GM21825 (cell line): Measurements from ENCODE around the gene EIF4B.
"Not testable (repeated sequence)": the region's sequence is repeated elsewhere in the genome, so short reads cannot be mapped to it uniquely, and the experiment has no call there.

Experiments
- ATAC-seq: cut with Tn5 transposase; IDR thresholded peaks from one replicate; pipeline ENCODE4 v1.9.1; 2021; ENCODE audit warnings: mild to moderate bottlenecking, moderate library complexity; ENCODE audit not compliant: unreplicated experiment

EIF4B gene

GRCh38 chr12:52993558-52993869 lies 12.7 kb upstream of the EIF4B start:
- ATAC-seq, result no peak

DNA sequence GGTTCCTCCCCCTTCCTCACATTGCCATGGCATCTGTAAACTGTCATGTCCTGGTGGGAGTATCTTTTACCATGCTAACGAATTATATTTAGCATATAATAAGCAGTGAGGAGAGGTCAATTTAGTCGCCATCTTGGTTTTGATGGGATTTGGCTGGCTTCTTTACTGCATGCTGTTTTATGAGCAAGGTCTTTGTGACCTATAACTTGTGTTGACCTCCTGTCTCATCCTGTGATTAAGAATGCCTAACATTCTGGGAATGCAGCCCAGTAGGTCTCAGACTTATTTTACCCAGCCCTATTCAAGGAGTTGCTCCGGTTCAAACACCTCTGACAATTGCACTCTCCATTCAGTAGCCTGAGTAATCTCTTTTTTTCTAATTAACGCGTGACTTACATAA lies 2.1 kb upstream of the EIF4B start:
- ATAC-seq, result no peak

DNA sequence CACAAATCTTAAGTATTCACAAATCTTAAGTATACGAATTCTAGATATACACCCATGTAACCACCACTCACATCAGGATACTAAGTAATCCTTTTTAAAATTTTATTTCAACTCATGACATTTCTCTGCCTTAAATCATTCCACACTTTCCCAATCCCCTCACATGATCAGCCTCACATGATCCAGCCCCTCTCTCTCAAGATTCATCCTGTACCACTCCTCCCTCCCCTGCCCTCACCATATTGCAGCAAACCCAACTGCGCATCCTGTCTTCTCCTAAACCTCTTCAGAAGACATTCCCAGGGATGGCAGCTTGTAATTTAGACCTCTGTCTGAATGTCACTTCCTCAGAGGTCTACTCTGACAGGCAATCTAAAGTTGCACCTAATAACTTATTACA lies 1.7 kb upstream of the EIF4B start:
- no peak for ATAC-seq

DNA sequence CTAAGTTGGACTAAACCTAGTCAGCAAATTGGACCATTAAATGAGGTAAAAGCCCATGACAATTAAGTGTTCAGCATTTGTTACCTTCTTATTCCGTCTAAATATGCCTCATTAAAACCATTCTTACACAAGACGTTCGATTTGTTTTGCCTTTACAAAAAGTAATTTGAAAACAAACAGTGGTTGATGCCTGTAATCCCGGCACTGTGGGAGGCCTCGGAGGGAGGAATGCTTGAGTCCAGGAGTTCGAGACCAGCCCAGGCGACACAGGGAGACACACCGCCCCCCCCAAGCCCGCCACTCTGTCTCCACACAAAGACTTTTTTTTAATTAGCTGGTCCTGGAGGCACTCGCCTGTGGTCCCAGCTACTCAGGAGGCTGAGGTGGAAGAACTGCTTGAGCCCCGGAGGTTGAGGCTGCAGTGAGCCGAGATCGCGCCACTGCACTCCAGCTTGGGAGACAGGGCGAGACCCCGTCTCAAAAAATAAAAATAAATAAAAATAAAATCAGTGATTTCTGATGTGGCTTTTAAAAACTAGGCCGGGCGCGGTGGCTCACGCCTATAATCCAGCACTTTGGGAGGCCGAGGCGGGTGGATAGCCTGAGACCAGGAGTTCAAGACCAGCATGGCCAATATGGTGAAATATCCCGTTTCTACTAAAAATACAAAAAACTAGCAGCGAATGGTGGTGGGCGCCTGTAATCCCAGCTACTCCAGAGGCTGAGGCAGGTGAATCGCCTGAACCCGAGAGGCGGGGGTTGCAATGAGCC lies 856 bp upstream of the EIF4B start:
- no peak for ATAC-seq

DNA sequence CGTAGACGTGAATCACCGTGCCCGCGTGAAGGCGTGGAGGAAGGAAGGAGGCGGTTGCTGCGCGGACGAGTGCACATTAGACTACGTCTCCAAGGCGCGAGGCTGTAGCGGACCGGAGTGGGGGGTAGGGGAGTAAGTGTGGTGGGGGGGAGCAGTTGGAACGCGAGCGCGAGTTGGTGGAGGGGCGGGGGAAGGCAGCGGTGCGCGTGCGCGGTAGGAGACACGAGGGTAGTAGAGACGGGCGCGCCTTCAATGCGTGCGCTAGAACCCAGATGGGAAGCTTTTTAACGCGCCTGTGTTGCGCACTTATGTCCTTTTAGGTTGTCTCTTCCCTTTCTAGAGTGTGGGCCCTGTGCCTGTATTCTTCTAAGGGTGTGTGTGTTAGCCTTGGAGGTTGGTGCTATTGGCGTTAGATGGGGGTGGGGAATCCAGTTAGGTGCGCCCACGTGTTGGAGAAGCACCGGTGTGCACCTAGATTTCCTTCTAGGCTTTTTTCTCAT lies 604 bp downstream of the EIF4B start:
- no peak for ATAC-seq

- no peak for ATAC-seq
Measured at GRCh38 chr12:53007343-53007742, 1.1 kb downstream of the EIF4B start.

- ATAC-seq, result not testable (repeated sequence)
Measured at GRCh38 chr12:53008760-53009159, 2.5 kb downstream of the EIF4B start.

DNA sequence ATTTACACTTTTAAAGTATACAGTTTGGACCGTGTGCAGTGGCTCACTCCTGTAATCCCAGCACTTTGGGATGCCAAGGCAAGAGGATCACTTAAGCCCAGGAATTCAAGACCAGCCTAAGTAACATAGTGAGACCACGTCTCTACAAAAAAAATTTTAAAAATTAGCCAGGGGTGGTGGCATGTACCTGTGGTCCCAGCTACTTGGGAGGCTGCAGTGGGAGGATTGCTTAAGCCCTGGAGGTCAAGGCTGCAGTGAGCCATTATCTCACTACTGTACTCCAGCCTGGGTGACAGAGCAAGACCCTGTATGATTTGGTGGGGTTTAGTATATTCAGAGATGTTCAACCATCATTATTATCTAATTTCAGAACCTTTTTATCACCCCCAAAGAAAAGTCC lies 4.7 kb downstream of the EIF4B start:
- no peak for ATAC-seq

GRCh38 chr12:53011889-53012288 lies 5.6 kb downstream of the EIF4B start:
- ATAC-seq, result no peak

GRCh38 chr12:53012928-53013327 lies 6.7 kb downstream of the EIF4B start:
- no peak for ATAC-seq

GRCh38 chr12:53014709-53015108 lies 8.5 kb downstream of the EIF4B start:
- ATAC-seq, result no peak

DNA sequence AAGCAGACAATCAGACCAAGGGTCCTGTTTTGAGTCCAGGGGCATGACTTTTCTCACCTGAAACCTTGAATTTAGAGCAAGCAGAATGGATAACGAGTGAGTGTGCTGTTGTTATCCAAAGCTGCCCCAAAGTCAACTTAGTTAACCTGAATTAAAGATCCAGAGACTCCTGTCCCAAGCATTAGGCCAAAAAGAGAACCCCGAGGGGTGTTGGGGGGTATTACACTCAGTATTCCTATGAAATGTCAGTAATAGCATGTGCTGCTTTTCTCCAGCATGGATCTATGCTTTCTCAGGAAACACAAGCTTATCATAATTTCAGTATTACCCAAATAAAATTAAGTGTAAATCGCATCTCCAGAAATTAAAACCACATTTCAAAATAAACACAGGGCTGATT lies 19.0 kb downstream of the EIF4B start:
- ATAC-seq, result no peak

GRCh38 chr12:53027014-53027413 lies 20.8 kb downstream of the EIF4B start:
- ATAC-seq, result not testable (repeated sequence)

DNA sequence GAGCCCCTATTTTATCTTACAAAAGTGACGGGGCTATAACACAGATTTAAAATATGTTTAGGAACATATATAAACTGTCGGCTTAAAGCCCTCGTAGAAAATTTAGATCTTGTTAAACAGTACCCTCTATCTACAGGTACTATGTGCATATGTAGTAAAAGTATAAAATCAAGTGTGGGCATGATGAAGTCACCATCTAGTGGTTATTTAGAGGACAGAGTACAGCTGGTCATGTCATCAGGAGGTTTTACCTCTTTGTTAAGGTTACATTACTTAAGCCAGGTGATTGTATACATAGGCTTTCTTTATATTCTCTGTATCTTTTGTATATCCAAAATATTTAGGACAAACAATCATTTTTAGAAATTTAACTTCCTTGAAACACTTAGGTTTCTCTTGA lies 25.4 kb downstream of the EIF4B start:
- no peak for ATAC-seq

DNA sequence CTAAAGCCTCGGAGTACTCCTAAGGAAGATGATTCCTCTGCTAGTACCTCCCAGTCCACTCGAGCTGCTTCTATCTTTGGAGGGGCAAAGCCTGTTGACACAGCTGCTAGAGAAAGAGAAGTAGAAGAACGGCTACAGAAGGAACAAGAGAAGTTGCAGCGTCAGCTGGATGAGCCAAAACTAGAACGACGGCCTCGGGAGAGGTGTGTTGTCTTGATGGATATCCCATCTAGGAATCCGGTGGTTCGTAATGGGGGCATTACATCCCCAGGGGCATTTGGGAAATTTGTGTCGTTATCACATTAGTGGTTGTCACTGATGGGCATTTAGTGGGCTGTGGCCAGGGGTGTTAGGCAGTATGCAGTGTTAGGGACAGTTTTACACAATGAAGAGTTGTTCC lies 27.6 kb downstream of the EIF4B start:
- not testable (repeated sequence) for ATAC-seq

DNA sequence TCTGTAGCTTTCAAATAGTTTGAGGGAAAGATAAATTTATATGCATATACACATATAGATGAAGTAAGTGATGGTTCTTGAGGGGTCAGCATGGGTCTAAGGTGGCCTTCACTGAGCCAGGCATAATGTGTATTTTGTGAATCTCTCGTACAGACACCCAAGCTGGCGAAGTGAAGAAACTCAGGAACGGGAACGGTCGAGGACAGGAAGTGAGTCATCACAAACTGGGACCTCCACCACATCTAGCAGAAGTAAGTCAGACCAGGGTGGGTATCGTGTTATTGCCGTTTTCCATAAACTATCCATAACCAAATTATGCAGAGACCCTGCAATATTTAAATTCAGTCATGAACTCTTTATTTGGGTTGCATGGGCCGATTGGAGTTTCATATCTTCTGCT lies 28.2 kb downstream of the EIF4B start:
- no peak for ATAC-seq

DNA sequence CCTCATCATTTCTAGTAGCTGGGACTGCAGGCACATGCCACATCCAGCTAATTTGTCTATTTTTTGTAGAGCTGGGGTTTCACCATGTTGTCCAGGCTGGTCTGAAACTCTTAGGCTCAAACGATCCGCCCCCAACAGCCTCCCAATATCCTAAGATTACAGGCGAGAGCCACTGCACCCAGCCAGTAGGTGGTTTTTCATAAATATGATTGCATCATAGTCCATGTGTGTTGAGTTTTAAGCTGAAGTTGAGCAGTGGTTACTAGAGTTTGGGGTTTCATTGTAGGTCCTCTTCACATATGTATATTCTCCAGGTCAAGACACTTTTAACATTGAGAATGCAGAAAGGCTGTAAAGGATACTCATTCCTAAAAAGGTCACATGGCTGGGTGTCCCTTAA lies 30.5 kb downstream of the EIF4B start:
- no peak for ATAC-seq

DNA sequence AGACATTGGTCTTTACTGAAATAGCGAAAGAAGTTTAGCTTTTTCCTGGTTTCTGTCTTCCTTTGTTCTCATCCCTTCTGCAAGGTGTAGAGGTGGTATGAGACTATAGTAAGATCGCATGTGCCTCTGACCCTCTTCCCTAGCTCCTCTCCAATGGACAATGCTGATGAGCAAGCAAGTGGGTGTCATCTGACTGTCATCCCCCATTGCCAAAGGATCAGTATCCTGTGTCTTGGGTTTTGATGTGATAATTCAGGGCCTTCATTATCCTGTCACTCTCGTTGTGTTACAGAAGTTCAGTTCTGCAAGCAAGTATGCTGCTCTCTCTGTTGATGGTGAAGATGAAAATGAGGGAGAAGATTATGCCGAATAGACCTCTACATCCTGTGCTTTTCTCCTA lies 33.6 kb downstream of the EIF4B start:
- ATAC-seq, result no peak

- no peak for ATAC-seq
Measured at GRCh38 chr12:53042607-53043454, 36.6 kb downstream of the EIF4B start.

DNA sequence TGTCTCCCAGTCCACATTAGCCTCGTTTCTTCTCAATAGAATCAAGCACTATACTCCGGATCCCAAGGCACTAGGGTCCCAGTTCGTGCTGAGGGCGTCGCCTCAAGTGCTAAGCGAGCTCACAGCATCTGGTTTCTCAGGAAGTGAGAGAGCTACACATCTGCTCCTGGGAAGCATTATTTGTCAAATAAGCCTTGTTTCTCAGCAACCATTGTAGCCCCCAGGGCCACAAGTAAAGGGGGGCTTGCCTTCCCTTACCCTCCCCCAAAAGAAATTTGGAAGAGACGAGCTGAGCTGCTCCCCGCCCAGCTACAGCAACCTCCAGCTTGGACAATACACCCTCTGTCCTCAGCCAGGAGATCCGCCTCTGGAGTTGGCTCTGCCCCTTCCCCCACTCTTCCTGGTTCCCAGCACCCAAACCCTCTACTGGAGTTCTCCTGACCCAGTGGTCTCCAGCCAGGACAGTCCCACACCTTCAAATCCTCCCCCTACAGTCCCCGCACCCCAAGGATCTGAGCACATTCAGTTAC lies 37.9 kb downstream of the EIF4B start:
- no peak for ATAC-seq

- no peak for ATAC-seq
Measured at GRCh38 chr12:53044896-53045695, 38.8 kb downstream of the EIF4B start.
